SK-N-SH treated with all-trans-retinoic acid at 6 μM for 48 hours (cell line): ENCODE data around the gene CHST11.

Source experiments
- ATAC-seq: fragments of 200-7000 bp; cut with Tn5 transposase; 3 replicates; pipeline ENCODE4 v1.9.1; 2020; ENCODE audit warnings: mild to moderate bottlenecking, moderate library complexity
- ARNTL ChIP-seq: fragments of 450-650 bp; formaldehyde crosslinking; IDR thresholded peaks from 2 replicates; pipeline ENCODE4 v1.5.0; 2020; ENCODE audit warnings: low read depth, mild to moderate bottlenecking, moderate library complexity, borderline replicate concordance
- BACH2 ChIP-seq: fragments of 250-450 bp; sonication (Bioruptor Pico); IDR thresholded peaks from 2 replicates; pipeline ENCODE4 v1.9.0; 2021; ENCODE audit warnings: mild to moderate bottlenecking, borderline replicate concordance
- CREB5 ChIP-seq: fragments of 250-450 bp; sonication (Bioruptor Pico); IDR thresholded peaks from 2 replicates; pipeline ENCODE4 v1.5.1; 2020; ENCODE audit warnings: low read depth, mild to moderate bottlenecking, moderate library complexity
- CSDC2 ChIP-seq: fragments of 250-450 bp; sonication (Bioruptor Pico); IDR thresholded peaks from 2 replicates; pipeline ENCODE4 v1.5.0; 2020; ENCODE audit warnings: mild to moderate bottlenecking, moderate library complexity
- CSRNP3 ChIP-seq: fragments of 250-450 bp; sonication (Bioruptor Pico); IDR thresholded peaks from 2 replicates; pipeline ENCODE4 v1.5.1; 2021; ENCODE audit warnings: mild to moderate bottlenecking, moderate library complexity
- ISL1 ChIP-seq: fragments of 250-450 bp; sonication (Bioruptor Pico); IDR thresholded peaks from 2 replicates; pipeline ENCODE4 v2.1.2; 2022; ENCODE audit warnings: mild to moderate bottlenecking, moderate library complexity
- OSR1 ChIP-seq: fragments of 250-450 bp; sonication (Bioruptor Pico); IDR thresholded peaks from 2 replicates; pipeline ENCODE4 v1.8.0; 2022; ENCODE audit warnings: moderate library complexity, mild to moderate bottlenecking, inconsistent platforms
- PATZ1 ChIP-seq: fragments of 250-450 bp; sonication (Bioruptor Pico); IDR thresholded peaks from 2 replicates; pipeline ENCODE4 v1.8.0; 2020; ENCODE audit warnings: mild to moderate bottlenecking, moderate library complexity, borderline replicate concordance
- PPARA ChIP-seq: fragments of 250-450 bp; sonication (Bioruptor Pico); IDR thresholded peaks from 2 replicates; pipeline ENCODE4 v1.5.0; 2020; ENCODE audit warnings: mild to moderate bottlenecking, borderline replicate concordance
- RARB ChIP-seq: fragments of 250-450 bp; sonication (Bioruptor Pico); IDR thresholded peaks from 2 replicates; pipeline ENCODE4 v1.8.0; 2021; ENCODE audit warnings: mild to moderate bottlenecking, moderate library complexity
- SNAI2 ChIP-seq: fragments of 250-450 bp; sonication (Bioruptor Pico); IDR thresholded peaks from 2 replicates; pipeline ENCODE4 v1.5.0; 2020; ENCODE audit warnings: mild to moderate bottlenecking, moderate library complexity
- TCF4 ChIP-seq: fragments of 250-450 bp; sonication (Bioruptor Pico); IDR thresholded peaks from 2 replicates; pipeline ENCODE4 v1.8.0; 2021; ENCODE audit warnings: mild to moderate bottlenecking, moderate library complexity, borderline replicate concordance
- TOX ChIP-seq: fragments of 250-450 bp; sonication (Bioruptor Pico); IDR thresholded peaks from 2 replicates; pipeline ENCODE4 v1.8.0; 2021; ENCODE audit warnings: mild to moderate bottlenecking, moderate library complexity, borderline replicate concordance
- ZC3H10 ChIP-seq: fragments of 250-450 bp; sonication (Bioruptor Pico); IDR thresholded peaks from 2 replicates; pipeline ENCODE4 v1.5.1; 2021; ENCODE audit warnings: mild to moderate bottlenecking, moderate library complexity
- ZFP3 ChIP-seq: fragments of 250-450 bp; sonication (Bioruptor Pico); IDR thresholded peaks from 2 replicates; pipeline ENCODE4 v1.5.0; 2020; ENCODE audit warnings: mild to moderate bottlenecking, moderate library complexity
- ZFP30 ChIP-seq: fragments of 450-650 bp; formaldehyde crosslinking; IDR thresholded peaks from 2 replicates; pipeline ENCODE4 v1.5.0; 2022; ENCODE audit warnings: mild to moderate bottlenecking, moderate library complexity
- ZNF565 ChIP-seq: fragments of 450-650 bp; formaldehyde crosslinking; conservative IDR thresholded peaks from 2 replicates; pipeline ENCODE4 v1.5.0; 2020; ENCODE audit warnings: low read depth, mild to moderate bottlenecking, moderate library complexity
- ZNF70 ChIP-seq: fragments of 450-650 bp; formaldehyde crosslinking; IDR thresholded peaks from 2 replicates; pipeline ENCODE4 v1.5.0; 2020; ENCODE audit warnings: mild to moderate bottlenecking, moderate library complexity
- ZNF8 ChIP-seq: fragments of 450-650 bp; formaldehyde crosslinking; IDR thresholded peaks from 2 replicates; pipeline ENCODE4 v1.5.0; 2020; ENCODE audit warnings: mild to moderate bottlenecking, moderate library complexity

Gene CHST11

GRCh38 chr12:104672501-104673265 is 215.9 kb downstream of the CHST11 start:
- peak; percentile 40 for ATAC-seq

GRCh38 chr12:104673294-104673693 is 216.5 kb downstream of the CHST11 start:
- no peak for TF ChIP-seq ISL1 (CRISPR knock-in tag)
- TF ChIP-seq PPARA, result no peak
- TF ChIP-seq ZFP30 (CRISPR knock-in tag), result no peak
- TF ChIP-seq CSDC2 (CRISPR knock-in tag), result no peak
- no peak for ATAC-seq

More at GRCh38 chr12:104672501-104673265, 215.9 kb downstream of the CHST11 start:
- TF ChIP-seq RARB (no peak), TCF4 (no peak), ARNTL (CRISPR knock-in tag) (no peak), ZNF8 (CRISPR knock-in tag) (no peak)

GRCh38 chr12:104673696-104674482 is 217.1 kb downstream of the CHST11 start:
- no peak for ATAC-seq
- TF ChIP-seq ZC3H10 (CRISPR knock-in tag) (no peak), TCF4 (peak; percentile 36; the same call in 1 of the 2 replicates)

GRCh38 chr12:104676636-104677035 is 219.9 kb downstream of the CHST11 start:
- ATAC-seq, result no peak
- TF ChIP-seq TOX (CRISPR knock-in tag) (no peak), TCF4 (no peak), ZC3H10 (CRISPR knock-in tag) (no peak), CSDC2 (CRISPR knock-in tag) (no peak), BACH2 (CRISPR knock-in tag) (no peak), PPARA (no peak), RARB (no peak), OSR1 (CRISPR knock-in tag) (no peak), SNAI2 (CRISPR knock-in tag) (no peak)

GRCh38 chr12:104677441-104678089 is 220.8 kb downstream of the CHST11 start:
- no peak for TF ChIP-seq SNAI2 (CRISPR knock-in tag)
- TF ChIP-seq PATZ1, result no peak
- TF ChIP-seq ZNF565 (CRISPR knock-in tag), result no peak
- TF ChIP-seq ARNTL (CRISPR knock-in tag), result no peak
- TF ChIP-seq ZNF70 (CRISPR knock-in tag), result no peak
- no peak for TF ChIP-seq ISL1 (CRISPR knock-in tag)
- TF ChIP-seq RARB, result no peak
- TF ChIP-seq PPARA, result no peak
- TF ChIP-seq CREB5 (CRISPR knock-in tag), result no peak
- TF ChIP-seq ZFP3 (CRISPR knock-in tag), result no peak
- no peak for TF ChIP-seq TOX (CRISPR knock-in tag)
- no peak for TF ChIP-seq ZNF8 (CRISPR knock-in tag)
- TF ChIP-seq CSRNP3 (CRISPR knock-in tag), result no peak
- no peak for TF ChIP-seq OSR1 (CRISPR knock-in tag)
- no peak for ATAC-seq
